ENCODE measurements around the gene ZNF438.
"Not testable (repeated sequence)": the region's sequence is repeated elsewhere in the genome, so short reads cannot be mapped to it uniquely, and the experiment has no call there.

Gene ZNF438

DNA sequence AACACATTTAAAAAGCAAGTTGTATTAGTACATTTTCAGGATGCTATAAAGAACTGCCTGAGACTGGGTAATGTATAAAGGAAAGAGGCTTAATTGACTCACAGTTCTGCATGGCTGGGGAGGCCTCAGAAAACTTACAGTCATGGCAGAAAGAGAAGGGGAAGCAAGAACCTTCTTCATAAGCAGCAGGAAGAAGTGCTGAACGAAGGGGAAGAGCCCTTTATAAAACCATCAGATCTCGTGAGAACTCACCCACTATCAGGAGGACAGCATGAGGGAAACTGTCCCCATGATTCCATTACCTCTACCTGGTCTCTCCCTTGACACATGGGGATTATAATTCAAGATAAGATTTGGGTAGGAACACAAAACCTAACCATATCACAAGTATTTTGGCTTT, 7.3 kb upstream of the ZNF438 start:
- not testable (repeated sequence) for DNase-seq

DNA sequence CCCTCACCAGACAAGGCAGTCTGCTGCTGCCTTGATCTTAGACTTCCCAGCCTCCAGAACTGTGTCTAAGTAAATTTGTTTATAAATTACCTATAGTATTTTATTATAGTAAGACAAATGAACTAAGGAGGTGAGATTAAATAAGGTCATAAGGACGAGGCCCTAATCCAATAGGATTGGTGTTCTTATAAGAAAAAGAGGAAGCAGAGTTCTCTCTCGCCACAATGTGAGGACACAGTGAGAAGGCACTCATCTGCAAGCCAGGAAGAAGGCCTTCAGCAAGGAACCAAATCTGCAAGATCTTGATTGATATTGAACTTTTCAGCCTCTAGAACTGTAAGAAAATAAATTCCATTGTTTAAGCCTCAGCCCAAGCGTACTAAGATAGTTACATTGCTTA, 6.1 kb upstream of the ZNF438 start:
- no peak for DNase-seq

- DNase-seq, result no peak
These were observed 4.5 kb upstream of the ZNF438 start for GRCh38 chr10:31036209-31036608.

DNA sequence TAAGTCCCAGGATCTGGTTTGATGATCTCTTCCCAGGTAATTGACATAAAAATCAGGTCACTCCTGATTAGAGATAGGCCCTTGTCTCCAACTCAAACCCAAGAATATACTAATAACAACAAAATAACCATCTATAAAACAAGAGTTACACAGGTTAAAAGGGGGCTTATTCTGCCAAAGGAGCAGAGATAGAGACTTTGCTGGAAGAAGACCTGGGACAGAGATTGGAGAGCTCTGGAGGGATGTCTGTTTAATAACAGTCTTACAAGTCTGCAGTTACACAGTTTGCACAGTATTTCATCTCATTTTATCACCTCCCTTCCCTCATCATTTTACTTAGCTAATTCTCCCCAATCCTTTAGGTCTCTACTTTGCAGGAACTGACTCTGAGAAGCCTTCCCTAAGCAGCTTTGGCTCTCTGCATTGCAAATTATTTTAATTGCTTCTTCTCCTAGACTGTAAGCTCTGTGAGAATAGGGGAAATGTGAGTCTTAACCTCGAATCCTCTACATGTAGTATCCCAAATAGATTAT, 3.7 kb upstream of the ZNF438 start:
- no peak for DNase-seq

DNA sequence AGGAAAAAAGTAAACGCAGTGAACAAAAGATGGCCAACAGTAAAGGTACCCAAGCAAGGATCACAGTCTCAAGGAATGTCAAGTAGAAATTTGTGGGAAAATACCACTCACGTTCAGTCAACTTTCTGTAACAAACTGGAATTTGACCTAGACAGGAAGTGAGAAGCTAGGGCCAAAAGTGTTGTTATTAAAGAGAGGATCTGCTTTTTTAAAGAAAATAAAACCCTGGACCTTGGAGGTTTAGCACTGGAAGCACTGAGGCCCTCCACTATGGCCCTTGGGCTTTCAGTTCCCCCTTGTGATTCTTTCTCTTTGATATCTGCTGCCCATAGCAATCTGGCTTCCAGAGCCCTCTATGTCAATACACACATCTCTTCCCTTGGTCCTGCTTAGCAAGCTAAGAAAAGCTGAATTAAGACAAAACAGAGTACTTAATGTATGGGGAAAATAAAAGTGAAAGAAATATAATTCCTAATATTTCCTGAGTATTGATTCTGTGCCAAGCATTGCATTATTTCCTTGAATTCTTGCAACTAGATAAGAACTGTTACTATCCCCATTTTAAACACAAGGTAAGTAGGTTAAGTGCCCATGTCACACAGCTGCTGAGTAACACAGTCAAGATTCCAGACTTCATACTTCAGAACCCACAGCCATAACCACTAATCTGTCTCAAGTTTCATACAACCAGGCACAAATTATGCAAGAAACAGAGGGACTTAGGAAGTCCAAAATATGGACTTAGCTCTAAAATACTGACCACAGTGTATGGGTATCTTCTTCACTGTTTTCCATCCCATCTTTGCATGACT, 2.6 kb upstream of the ZNF438 start:
- no peak for DNase-seq

DNA sequence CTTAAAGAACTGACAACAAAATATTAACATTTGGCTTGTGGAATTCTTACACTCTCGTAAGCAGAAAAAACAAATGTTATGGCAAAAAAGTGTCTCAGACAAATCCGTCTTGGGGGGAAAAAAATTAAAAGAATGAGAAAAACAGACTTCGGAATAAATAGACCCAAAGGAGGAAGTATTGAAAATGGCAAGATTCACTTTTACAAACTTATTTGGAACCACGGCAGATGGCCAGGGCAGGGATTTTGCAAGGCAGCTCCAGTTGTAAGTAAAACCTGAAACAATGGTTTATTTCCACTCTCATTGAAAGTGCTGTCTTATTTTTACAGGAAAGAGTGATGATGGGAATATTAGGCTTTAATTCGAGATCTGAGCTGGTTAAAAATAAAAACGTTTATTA, 1.5 kb upstream of the ZNF438 start:
- no peak for DNase-seq

DNA sequence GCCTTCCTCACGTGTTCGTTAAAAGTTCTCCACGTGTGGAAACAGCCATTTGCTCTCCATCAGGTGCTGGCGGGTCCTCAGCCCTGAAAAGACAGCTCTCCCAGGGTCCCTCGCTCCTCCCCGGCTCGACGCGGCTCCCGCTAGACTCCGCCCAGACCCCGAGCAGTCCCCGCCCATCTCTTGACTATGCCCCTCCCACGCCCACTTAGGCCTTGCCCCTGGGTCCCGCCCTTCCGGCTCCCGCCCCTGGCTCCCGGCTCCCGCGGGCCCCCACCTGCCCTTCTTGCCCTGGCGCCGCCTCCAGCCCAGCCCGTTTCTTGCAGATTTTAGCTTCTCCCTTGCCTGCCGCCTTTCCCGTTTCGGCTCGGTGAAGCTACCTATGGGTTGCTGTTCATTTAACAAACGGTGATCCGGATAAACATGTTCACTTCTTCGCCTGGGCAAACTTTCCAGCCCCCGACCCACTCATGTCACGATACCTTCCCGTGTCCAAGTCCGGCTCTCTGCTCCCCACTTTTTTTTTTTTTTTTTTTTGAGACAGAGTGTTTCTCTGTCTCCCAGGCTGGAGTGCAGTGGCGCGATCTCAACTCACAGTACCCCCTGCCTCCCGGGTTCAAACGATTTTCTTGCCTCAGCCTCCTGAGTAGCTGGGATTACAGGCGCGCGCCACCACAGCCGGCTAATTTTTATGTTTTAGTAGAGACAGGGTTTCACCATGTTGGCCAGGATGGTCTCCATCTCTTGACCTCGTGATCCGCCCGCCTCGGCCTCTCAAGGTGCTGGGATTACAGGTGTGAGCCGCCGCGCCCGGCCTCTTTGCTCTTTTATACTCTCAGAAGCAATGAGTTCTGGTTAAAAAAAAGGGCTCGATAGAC, 830 bp upstream of the ZNF438 start:
- peak; percentile 96 for DNase-seq

DNA sequence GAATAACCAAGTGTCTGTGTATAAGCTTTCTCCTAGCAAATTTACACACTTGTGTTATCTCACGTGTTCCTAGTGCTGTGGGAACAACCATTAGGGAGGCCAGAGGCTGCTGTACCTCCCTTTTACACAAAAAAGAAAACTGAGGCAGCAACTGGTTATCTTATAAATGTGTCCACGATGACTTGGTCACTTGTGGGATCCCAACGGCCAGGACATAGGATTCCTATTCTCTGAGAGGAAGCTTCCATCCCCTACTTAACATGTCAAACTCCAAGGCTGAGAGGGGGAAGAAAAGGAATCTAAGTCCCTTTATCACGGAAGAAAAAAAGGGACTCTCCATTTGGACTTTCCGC, 484 bp downstream of the ZNF438 start:
- DNase-seq, result no peak

- no peak for DNase-seq
These were observed 865 bp downstream of the ZNF438 start for GRCh38 chr10:31030800-31031199.

DNA sequence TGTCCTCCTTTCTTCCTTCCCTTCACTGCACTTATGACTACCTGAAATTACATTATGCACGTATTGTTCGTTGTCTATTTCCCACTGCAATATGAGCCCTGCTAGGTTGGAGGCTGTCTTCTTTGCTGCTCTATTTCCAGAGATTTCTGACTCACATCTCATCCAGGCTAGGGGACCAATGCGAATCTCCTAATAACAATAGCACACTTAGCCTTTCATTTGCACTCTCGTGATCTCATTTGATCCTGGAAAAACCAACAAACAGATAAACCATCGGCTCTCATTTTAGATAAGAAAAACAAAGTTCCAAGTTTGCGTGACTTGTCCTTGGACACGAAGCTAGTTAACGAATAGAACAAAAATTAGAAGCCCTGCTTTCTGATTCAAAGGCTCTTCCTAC, 1.4 kb downstream of the ZNF438 start:
- DNase-seq, result no peak

DNA sequence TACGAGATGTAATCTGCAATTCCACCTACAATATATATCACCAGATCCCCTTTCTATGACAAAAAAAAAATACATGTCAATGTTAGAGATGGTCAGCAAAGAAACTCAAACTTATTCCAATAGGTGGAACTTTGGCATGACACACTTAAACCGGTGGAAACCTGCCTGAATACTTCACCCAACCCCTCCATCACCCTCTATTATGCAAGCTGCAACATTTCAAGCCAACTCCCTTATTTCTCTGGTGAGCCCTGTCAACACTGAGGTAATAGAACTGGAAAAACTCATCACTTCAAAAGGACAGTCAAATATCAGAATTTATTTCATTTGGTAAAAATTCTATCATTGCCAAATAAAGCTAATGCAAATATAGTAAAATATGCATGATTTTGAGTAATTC, 3.6 kb downstream of the ZNF438 start:
- DNase-seq, result no peak

- DNase-seq, result not testable (repeated sequence)
These were observed 5.4 kb downstream of the ZNF438 start for GRCh38 chr10:31026279-31026678.

DNA sequence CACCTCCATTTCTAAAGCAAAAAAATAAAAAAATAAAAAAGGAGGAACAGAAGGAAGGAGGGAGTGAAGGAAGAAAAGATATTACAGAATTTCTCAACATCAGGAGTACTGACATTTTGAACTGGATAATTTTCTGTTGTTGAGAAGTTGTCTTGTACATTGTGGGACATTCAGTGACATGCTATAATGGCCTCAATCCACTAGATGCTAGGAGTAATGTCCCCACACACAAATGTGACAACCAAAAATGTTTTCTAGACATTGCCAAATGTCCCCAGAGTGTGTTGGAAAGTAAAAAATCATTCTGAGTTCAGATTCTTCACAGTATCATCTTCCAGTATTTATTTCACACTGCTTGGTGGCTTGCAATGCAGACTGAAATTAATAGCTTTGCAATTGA, 6.5 kb downstream of the ZNF438 start:
- DNase-seq, result no peak

DNA sequence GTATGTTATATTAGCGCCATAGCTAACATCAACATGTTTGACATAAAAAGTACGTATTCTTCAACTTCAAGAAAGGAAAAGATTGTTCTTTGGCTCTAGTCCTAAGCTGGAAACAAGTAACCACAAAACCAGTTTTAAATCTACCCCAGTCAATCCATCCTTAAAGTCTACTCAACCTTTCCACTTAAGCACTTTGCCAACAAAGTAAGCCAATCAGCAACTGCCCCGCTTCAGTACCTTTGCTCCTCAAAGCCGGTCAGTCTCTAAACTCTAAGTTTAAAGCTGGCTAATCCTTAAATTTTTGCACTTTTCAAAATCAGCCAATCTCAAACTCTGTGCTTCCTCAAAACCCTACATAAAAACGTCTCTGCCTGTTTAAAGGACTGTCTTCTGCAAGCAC, 8.1 kb downstream of the ZNF438 start:
- no peak for DNase-seq

DNA sequence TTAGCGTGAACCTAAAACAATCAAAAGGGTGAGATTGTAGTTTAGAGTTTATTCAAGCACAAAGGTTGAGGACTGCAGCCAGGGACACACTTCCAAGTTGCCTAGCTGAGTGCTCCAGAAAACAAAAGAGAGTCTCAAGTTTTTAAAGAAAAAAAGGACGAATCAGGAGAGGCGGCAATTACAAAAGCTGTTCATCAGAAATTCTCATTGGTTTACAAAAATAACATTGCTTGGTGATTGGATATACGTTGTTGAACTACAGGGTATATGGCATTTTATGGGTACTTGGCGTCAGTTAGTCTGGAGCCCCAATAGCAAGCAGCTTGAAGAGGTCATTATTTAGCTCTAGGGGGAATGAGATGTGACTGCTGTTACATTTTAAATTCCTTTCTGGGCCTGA, 11.5 kb downstream of the ZNF438 start:
- no peak for DNase-seq

DNA sequence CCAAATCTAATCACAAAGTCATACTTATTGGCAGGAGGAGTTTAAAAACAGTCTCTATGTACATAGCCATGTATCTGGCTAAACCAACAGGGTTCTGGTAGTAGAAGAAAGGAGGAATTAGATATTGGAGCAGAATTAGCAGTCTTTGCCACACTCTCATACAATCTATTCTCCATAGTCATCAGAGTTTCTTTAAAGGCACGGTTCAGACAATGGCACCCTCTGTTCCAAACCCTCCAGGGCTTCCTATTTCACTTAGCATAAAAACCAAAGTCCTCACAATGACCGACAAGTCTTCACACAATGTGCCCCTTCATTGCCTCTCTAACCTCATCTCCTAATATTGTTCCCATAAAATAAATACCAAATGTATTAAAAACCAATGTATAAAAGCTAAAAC, 12.7 kb downstream of the ZNF438 start:
- peak; percentile 28 for DNase-seq

DNA sequence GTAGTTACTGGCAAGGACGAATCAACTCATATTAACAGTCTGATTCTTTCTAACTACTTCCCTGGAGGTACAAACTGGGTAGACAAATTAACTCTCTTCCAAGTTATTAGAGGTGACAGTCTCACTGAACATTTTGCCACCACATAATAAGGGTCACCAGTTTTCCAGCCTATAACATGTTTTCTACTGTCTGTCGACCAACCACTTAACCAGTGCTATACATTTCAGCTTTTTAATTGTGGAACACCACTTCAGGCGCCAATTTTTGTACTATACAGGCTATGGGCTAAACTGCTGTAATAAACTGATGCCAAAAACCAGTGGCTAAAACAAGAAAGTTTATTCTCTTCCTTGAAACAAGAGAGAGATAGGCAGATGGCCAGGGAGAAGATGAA, 13.3 kb downstream of the ZNF438 start:
- peak; percentile 51 for DNase-seq

- DNase-seq, result peak; percentile 27
These were observed 13.9 kb downstream of the ZNF438 start for GRCh38 chr10:31017534-31018355.

GRCh38 chr10:31014161-31014875, 17.3 kb downstream of the ZNF438 start:
- no peak for DNase-seq

- DNase-seq, result no peak
These were observed 18.3 kb downstream of the ZNF438 start for GRCh38 chr10:31013331-31013730.

- no peak for DNase-seq
These were observed 20.0 kb downstream of the ZNF438 start for GRCh38 chr10:31011665-31012022.

GRCh38 chr10:31011017-31011664, 20.5 kb downstream of the ZNF438 start:
- DNase-seq, result no peak
